Breast epithelium (tissue), 4 donors: ENCODE data around the gene POMP. TPM values are rescaled to one million over a fixed set of nuclear protein-coding genes. Genes with fewer than 3 reads are reported as not detected.

Experiments used
- DNase-seq, 2 donors: peaks; one replicate each; pipeline ENCODE4 v3.0.0-alpha.2; 2019; ENCODE audit warnings: low spot score in 2 of 2
- H3K27ac ChIP-seq, 2 donors: fragments of 200-600 bp; sonication (generic) in 1 of 2; one replicate each; pipeline ENCODE4 v1.5.1; 2016 to 2019; ENCODE audit warnings: mild to moderate bottlenecking in 1 of 2
- H3K27me3 ChIP-seq, 2 donors: fragments of 200-600 bp; sonication (generic) in 1 of 2; one replicate each; pipeline versions ENCODE4 v1.5.1 to v1.6.0; 2017 to 2019; ENCODE audit warnings: control low read depth in 1 of 2, mild to moderate bottlenecking in 1 of 2
- H3K36me3 ChIP-seq: fragments of 200-600 bp; one replicate; pipeline ENCODE4 v1.5.1; 2019
- H3K4me1 ChIP-seq, 2 donors: fragments of 200-600 bp; sonication (generic); one replicate each; pipeline ENCODE4 v1.5.1; 2016 to 2019; ENCODE audit warnings: control low read depth in 1 of 2
- H3K4me3 ChIP-seq, 3 donors: fragments of 200-600 bp; sonication (generic); 1 replicate in 2 of 3; 2 replicates in 1 of 3; pipeline ENCODE4 v1.5.1; 2016 to 2019; ENCODE audit warnings: mild to moderate bottlenecking in 3 of 3, moderate library complexity in 2 of 3
- H3K9me3 ChIP-seq, 2 donors: fragments of 200-600 bp; sonication (generic) in 1 of 2; one replicate each; pipeline ENCODE4 v1.5.1; 2016 to 2019; ENCODE audit warnings: control low read depth in 1 of 2
- POLR2A ChIP-seq: fragments of 450-650 bp; IDR thresholded peaks from one replicate; pipeline ENCODE4 v1.6.1; 2016; ENCODE audit warnings: antibody characterized with exemption, mild to moderate bottlenecking, moderate library complexity
- POLR2AphosphoS5 ChIP-seq, 3 donors: sonication (generic); formaldehyde crosslinking; IDR thresholded peaks; one replicate each; pipeline ENCODE4 v1.6.1; 2017; ENCODE audit warnings: antibody characterized with exemption in 3 of 3
- intact Hi-C: fragments of 100-400 bp; cut with DNase I; formaldehyde crosslinking; loops from one replicate; pipeline ENCODE4 v1.15.1; 2023; ENCODE audit warnings: low total_unique reads
- total RNA-seq, 3 donors: library from RNA; depleted of rRNA; stranded (reverse); fragments of >200 nt; gene quantifications; one replicate each; pipeline ENCODE4 v1.1.0, GENCODE V29; 2016
- TF ChIP-seq, protein P1 (sequence below), 3 donors: fragments of 450-650 bp; IDR thresholded peaks; one replicate each; pipeline ENCODE4 v1.5.1; 2016 to 2017; ENCODE audit warnings: antibody characterized with exemption in 3 of 3, mild to moderate bottlenecking in 3 of 3, moderate library complexity in 3 of 3

POMP gene
- total RNA-seq, 3 donors from 2014 or later = 47.3 to 72.5 (median 65.5) TPM

DNA sequence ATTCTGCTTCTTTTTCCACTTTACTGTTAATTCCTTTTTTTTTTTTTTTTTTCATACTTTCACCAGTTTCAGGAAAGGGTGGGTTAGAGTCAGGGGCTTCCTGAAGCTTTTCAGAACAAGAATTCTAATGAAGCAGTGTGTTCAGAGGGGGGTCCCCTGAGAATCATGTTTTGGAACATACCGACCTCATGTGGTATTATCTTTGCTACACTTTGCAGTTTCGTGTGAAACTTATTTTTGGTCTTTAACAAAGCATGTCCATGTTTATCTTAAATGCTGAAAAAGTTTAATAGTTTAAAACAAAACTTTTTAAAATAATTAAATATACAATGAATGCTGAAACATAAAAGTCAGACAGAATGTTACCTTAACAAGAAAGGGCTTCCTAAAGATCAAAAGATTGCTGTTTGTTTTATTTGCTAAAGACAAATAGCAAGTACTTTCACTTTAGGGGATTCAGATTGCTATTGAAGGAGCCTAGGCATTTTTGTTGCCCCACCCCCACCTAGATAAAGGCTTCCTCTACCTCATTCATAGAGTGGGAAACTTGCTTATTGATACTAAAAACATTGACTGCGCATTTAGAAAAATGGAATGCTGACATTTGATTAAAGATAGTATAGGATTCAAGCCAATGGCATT lies 21.1 kb upstream of the POMP start:
- DNase-seq = no peak
- intact Hi-C loops = no loop called here

DNA sequence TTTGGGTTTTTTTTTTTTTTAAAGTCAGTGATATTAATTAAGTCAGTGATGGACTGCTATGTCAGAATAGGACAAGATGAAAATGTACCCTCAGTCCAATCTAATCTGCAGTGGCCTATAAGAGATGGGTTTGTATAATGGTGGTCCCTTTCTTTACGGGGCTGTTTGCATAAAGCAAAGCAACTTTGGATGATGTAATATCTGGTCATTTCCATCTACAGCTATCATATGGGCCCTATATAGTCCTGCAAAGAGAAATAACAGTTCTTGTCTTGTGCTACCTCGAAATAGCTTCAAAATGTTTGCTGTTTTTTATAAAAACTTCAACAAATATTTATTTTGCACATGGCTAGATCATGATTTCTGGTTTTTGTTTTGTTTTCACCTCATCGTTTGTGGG lies 20.2 kb upstream of the POMP start:
- intact Hi-C loops = no loop called here
- no peak overlapping the region for H3K4me3 ChIP-seq
- TF ChIP-seq, protein P1, sequence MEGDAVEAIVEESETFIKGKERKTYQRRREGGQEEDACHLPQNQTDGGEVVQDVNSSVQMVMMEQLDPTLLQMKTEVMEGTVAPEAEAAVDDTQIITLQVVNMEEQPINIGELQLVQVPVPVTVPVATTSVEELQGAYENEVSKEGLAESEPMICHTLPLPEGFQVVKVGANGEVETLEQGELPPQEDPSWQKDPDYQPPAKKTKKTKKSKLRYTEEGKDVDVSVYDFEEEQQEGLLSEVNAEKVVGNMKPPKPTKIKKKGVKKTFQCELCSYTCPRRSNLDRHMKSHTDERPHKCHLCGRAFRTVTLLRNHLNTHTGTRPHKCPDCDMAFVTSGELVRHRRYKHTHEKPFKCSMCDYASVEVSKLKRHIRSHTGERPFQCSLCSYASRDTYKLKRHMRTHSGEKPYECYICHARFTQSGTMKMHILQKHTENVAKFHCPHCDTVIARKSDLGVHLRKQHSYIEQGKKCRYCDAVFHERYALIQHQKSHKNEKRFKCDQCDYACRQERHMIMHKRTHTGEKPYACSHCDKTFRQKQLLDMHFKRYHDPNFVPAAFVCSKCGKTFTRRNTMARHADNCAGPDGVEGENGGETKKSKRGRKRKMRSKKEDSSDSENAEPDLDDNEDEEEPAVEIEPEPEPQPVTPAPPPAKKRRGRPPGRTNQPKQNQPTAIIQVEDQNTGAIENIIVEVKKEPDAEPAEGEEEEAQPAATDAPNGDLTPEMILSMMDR (IDR thresholded peaks at IDR 0.05) = no peak
- no peak for TF ChIP-seq POLR2AphosphoS5 (IDR thresholded peaks at IDR 0.05)
- TF ChIP-seq POLR2A = no peak
- H3K27me3 ChIP-seq = no peaks in the 10 kb centered on the region
- DNase-seq = no peak
- H3K9me3 ChIP-seq = no peaks in the 10 kb centered on the region
- H3K27ac ChIP-seq = no peak overlapping the region
- no peaks in the 10 kb centered on the region for H3K36me3 ChIP-seq
- H3K4me1 ChIP-seq = no peaks in the 10 kb centered on the region

More for the DNA sequence above, 21.1 kb upstream of the POMP start:
- TF ChIP-seq POLR2A (no peak), POLR2AphosphoS5 (IDR thresholded peaks at IDR 0.05) (no peak)
- Histone ChIP-seq H3K4me1 (no peaks in the 10 kb centered on the region), H3K36me3 (no peaks in the 10 kb centered on the region), H3K4me3 (no peak overlapping the region), H3K9me3 (no peaks in the 10 kb centered on the region), H3K27ac (no peak overlapping the region), H3K27me3 (no peaks in the 10 kb centered on the region)

DNA sequence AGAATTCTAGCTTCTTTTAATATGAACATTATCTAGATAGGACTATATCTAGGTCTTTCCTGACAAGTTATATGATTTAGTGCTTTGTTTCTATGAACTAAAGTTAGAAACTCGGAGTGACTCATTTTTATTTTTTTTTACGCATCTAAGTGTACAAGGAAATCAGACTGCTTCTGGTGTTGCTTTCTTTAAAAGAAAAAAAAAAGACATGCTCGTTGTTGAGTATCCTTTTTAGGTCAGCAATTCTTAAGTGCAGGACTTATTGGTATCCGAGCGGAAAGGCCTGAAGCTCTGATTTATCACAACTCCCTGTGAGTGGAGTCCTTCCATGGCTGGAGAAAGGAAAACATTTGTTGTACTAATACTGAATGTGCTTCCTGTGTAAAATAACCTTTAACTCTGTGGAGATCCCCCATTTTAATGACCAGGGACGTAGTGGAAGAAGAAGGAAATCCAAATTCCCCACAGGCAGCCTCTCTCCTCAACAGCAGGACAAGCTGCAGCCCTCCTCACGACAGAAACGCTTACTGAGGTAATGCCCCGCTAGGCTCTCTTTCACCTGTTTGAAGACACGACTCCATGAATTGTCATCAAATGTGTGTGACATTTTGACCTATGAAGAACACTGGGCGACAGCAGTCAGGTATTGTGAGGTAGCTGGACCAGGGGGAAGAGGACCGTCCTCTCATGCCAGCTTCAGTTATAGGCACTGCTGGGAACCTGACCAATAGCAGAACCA lies 17.9 kb upstream of the POMP start:
- Histone ChIP-seq H3K27ac (peak overlapping the region in 1 of 2 donors; percentile 60), H3K4me3 (no peak overlapping the region), H3K36me3 (no peaks in the 10 kb centered on the region), H3K4me1 (no peaks in the 10 kb centered on the region), H3K9me3 (no peaks in the 10 kb centered on the region), H3K27me3 (no peaks in the 10 kb centered on the region)
- no peak for TF ChIP-seq POLR2A
- TF ChIP-seq, protein P1 (IDR thresholded peaks at IDR 0.05) = no peak
- no peak for TF ChIP-seq POLR2AphosphoS5 (IDR thresholded peaks at IDR 0.05)
- DNase-seq = no peak
- intact Hi-C loops = no loop called here

DNA sequence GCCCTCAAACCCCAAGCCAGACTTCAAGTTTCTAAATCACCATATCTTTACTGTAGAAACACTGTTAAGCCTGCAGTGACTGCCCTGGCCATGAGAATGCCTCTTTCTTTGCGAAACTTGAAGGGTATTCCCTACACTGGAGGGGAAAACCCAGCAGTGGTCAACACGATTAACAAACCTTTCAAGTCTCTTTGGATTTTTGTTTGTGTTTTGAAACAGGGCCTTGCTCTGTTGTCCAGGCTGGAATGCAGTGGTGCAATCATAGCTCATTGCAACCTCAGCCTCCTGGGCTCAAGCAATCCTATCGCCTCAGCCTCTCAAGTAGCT lies 17.4 kb upstream of the POMP start:
- H3K4me1 ChIP-seq = no peaks in the 10 kb centered on the region
- H3K27me3 ChIP-seq = no peaks in the 10 kb centered on the region
- TF ChIP-seq POLR2A (no peak), POLR2AphosphoS5 (IDR thresholded peaks at IDR 0.05) (no peak)
- TF ChIP-seq, protein P1 (IDR thresholded peaks at IDR 0.05) = no peak
- peak overlapping the region in 1 of 2 donors; percentile 60 for H3K27ac ChIP-seq
- no peaks in the 10 kb centered on the region for H3K9me3 ChIP-seq
- no peak for DNase-seq
- H3K36me3 ChIP-seq = no peaks in the 10 kb centered on the region
- intact Hi-C loops = no loop called here
- no peak overlapping the region for H3K4me3 ChIP-seq

DNA sequence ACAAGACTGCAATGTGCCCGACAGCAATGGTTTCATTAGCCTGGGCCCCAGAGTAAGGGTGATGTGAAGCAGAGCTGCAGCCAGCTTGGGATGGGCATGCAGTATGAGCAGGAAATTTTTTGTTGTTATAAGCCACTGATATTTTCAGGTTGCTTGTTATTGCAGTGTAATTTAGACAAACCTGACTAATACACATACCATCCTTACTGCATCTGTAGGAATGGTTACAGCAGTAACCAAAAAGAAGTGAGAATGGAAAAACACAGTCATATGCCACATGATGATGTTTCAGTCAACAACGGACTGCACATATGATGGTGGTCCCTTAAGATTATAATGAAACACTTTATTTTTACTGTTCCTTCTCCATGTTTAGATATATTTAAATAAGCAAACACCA lies 8.6 kb upstream of the POMP start:
- H3K27ac ChIP-seq = no peak overlapping the region
- H3K36me3 ChIP-seq = no peaks in the 10 kb centered on the region
- H3K4me1 ChIP-seq = no peaks in the 10 kb centered on the region
- intact Hi-C loops = no loop called here
- no peaks in the 10 kb centered on the region for H3K27me3 ChIP-seq
- no peak for DNase-seq
- H3K4me3 ChIP-seq = no peak overlapping the region
- H3K9me3 ChIP-seq = no peaks in the 10 kb centered on the region
- no peak for TF ChIP-seq POLR2A
- no peak for TF ChIP-seq POLR2AphosphoS5 (IDR thresholded peaks at IDR 0.05)
- TF ChIP-seq, protein P1 (IDR thresholded peaks at IDR 0.05) = no peak
